Neural progenitor cell (in vitro differentiated cells): Measurements from ENCODE around the gene TBL1Y.

Experiments
- CTCF ChIP-seq: fragments of 200-600 bp; sonication (generic); IDR thresholded peaks from 2 replicates; pipeline ENCODE4 v1.5.1; 2017; ENCODE audit warnings: antibody characterized with exemption, mild to moderate bottlenecking
- EZH2 ChIP-seq: fragments of 200-600 bp; sonication (generic); IDR thresholded peaks from 2 replicates; pipeline ENCODE4 v1.6.1; 2017; ENCODE audit warnings: antibody characterized with exemption, mild to moderate bottlenecking, moderate library complexity

- TF ChIP-seq CTCF (no peak), EZH2 (no peak)
These were observed 214.9 kb downstream of the TBL1Y start for GRCh38 chrY:7125136-7126056.
